GM20000 (cell line): ENCODE data around the gene TOR1B.

Experiments used
- DNase-seq: peaks from one replicate; pipeline ENCODE4 v3.0.0; 2012; ENCODE audit warnings: low spot score
- TF ChIP-seq, protein P1 (sequence below): IDR thresholded peaks from 2 replicates; pipeline ENCODE4 v1.5.1; 2012; ENCODE audit warnings: mild to moderate bottlenecking, control low read depth; ENCODE audit errors: extremely low read depth, missing control alignments

TOR1B gene

DNA sequence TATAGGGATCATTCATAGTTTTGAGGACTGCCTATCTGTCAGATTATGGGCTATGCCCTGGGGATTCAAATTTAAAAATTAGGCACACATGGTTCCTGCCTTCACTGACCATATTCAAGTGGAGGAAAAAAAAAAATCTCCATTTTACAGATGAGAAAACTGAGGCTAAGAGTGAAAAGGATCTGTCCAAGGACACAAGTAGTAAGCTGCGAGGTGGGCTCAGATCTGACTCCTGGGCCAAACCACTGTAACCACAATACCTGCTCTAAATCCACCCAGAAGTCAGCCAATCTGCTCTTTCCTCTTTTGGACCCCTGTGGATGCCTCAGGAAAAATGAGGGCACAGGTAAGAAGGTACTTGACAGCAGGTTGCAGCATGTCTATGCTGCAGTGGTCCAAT, 23.8 kb downstream of the TOR1B start:
- DNase-seq: no peak
- TF ChIP-seq, protein P1, sequence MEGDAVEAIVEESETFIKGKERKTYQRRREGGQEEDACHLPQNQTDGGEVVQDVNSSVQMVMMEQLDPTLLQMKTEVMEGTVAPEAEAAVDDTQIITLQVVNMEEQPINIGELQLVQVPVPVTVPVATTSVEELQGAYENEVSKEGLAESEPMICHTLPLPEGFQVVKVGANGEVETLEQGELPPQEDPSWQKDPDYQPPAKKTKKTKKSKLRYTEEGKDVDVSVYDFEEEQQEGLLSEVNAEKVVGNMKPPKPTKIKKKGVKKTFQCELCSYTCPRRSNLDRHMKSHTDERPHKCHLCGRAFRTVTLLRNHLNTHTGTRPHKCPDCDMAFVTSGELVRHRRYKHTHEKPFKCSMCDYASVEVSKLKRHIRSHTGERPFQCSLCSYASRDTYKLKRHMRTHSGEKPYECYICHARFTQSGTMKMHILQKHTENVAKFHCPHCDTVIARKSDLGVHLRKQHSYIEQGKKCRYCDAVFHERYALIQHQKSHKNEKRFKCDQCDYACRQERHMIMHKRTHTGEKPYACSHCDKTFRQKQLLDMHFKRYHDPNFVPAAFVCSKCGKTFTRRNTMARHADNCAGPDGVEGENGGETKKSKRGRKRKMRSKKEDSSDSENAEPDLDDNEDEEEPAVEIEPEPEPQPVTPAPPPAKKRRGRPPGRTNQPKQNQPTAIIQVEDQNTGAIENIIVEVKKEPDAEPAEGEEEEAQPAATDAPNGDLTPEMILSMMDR: no peak

DNA sequence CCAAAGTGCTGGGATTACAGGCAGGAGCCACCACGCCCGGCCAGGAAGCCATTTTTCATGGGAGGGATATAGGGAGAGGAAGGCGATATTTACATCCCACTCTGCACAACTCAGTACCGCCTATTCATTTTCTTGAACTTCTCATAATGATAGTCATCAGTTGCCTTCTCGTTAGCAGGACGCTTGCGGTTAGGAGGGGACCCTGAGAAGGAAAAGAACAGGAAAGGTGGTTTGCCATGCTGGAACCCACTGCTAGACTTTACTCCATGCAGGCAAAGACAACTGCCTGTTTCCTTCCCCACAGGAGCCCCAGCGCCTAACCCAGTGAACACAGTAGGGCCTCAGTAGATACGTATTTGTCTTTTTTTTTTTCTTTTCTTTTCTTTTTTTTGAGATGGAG, 25.1 kb downstream of the TOR1B start:
- TF ChIP-seq, protein P1: no peak
- no peak for DNase-seq

DNA sequence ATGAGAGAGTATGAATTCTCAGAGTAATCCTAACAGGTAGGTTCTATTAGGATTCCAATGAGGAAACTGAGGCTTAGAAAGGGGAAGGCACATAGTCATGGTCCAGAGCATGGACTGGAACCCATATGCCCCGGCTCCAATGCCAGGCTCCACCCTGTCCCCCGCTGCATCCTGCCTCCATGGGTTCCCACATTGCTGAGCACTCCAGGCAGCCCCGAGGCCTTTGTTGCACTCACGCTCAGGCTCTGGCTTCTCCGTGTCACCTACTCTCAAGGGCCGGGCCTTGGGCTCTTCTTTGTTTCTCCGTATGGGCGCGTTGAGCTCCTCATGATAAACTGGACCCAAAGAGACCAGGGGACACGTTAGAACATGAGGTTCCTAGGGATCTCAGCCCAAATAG, 26.0 kb downstream of the TOR1B start:
- DNase-seq: no peak
- TF ChIP-seq, protein P1: no peak

- no peak for DNase-seq
- TF ChIP-seq, protein P1: no peak
Measured at GRCh38 chr9:129832982-129833381, 30.0 kb downstream of the TOR1B start.

DNA sequence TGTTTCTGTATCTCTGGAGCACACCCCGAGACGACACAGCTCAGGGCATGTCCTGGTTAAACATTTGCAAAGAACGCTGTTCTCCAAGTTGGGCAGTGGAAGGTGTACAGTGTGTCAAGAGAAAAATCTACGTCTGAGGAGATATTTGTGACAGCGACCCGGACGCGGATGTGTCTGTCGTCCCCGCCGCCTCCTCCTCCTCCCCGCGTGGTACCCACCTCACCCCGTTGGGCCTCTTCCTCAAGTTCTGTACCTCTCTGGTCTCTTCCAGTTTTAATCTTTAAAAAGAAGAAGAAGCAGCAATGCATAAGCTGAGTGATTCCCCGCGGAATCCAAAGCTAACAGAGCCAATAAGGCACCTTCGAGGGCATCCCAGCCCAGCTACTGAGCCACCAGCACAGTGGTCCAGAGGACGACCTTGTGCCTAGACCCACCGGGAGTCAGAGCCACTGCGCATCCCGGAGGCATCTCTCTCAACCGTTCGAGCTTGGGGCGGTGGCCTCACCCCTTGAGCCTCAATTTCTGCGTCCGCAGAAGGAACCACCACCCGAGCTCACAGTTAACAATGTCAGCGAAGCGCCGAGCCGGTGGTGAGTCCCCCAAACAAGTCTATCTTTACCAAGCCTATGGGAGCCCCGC, 31.6 kb downstream of the TOR1B start:
- no peak for DNase-seq
- TF ChIP-seq, protein P1: no peak

DNA sequence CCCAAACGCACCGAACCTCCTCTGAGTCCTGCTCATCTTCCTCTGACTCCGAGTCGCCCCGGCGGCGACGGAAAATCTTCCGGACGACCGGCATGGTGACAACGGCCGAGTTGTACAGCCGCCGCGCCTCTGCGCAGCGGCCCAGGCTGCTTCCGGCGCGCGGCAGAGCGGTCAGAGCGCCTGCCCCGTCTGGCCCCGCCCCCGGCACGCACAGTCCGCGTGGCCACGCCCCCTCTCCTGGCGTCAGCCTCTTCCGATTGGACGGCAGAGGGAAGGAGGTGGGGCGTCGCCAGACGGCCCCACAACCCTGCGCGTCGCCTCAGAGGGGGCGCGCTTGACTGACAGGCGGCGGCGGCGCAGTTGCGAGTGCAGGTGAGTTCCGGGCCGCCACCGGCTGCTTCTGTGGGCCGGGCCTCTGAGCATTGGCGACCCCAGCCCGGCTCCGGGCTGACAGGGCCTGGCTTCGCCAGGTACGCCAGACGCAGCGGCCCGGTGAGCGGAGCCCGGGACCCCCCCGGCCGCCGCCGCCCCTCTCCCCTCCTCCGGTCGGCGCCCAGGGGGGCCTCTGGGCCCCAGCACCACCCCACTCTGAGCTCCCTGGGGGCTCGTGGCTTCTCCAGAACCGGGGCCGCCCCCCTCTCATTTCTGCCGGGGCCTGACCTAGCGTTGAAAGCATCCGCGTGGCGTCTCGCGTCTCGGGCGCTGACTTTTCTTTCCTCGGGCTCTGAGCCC, 32.3 kb downstream of the TOR1B start, which contains the start of the genes C9orf78 and USP20:
TSS of gene C9orf78 (minus strand) at position 148 of the 732 bp plus-strand sequence. CDS start at position 94, 54 bp downstream.
TSS of gene USP20 (plus strand) at position 331 of the 732 bp plus-strand sequence. CDS start 17,098 bp downstream, outside the sequence.
- TF ChIP-seq, protein P1: no peak
- peak; percentile 100 for DNase-seq

DNA sequence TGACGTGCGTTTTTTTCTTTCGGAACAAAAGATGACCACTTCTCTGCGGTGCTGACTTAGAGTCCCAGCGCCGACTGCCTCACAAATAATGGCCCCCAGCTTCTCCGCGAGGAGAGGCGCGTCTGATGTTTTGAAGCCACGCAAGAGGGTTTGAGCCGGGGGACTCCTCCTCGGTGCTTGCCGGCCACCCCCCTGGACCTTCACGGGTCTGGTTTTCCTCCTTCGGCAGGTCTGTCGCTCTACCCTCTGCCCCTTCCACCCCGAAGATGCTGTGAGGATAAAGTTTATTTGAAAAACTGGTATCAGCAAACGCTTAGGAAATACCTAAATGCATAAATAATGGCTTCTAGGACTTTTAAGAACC, 32.9 kb downstream of the TOR1B start:
- TF ChIP-seq, protein P1: no peak
- DNase-seq: no peak
